IMR-90 (cell line): ENCODE data around the gene VIPR2. TPM values are rescaled to one million over a fixed set of nuclear protein-coding genes. Genes with fewer than 3 reads are reported as not detected.

ENCODE experiments used
- ATAC-seq: fragments of 200-7000 bp; cut with Tn5 transposase; 2 replicates; pipeline ENCODE4 v1.9.1; 2020; ENCODE audit warnings: low read depth, mild to moderate bottlenecking, moderate library complexity
- BruUV-seq: library from RNA; stranded (reverse); fragments of 400-500 nt; replicated peaks from 2 replicates; lab custom pipeline; 2021; lab: Mats Ljungman, UMichigan
- CTCF ChIA-PET: fragments of 300-600 bp; formaldehyde crosslinking; extraction: SDS; loops from one replicate; lab custom pipeline; 2021; ENCODE audit warnings: antibody characterized with exemption; lab: Yijun Ruan, JAX
- POLR2A ChIA-PET: fragments of 300-600 bp; sonication (Branson Sonifier 250); formaldehyde crosslinking; loops from one replicate; lab custom pipeline; 2022; ENCODE audit warnings: antibody characterized with exemption; ENCODE audit not compliant: unreplicated experiment; lab: Charles Lee
- DNase-seq: peaks from one replicate; pipeline ENCODE4 v3.0.0; 2013
- H2AFZ ChIP-seq: replicated peaks from 2 replicates; pipeline ENCODE3; 2013; ENCODE audit warnings: low read length, mild to moderate bottlenecking; ENCODE audit not compliant: poor library complexity
- H2AK5ac ChIP-seq: 2 replicates; pipeline ENCODE4 v1.6.1; 2013; ENCODE audit warnings: low read depth, low read length, inconsistent platforms
- H2AK9ac ChIP-seq: replicated peaks from 2 replicates; pipeline ENCODE3; 2013; ENCODE audit warnings: mild to moderate bottlenecking, low read depth, low read length, moderate library complexity; ENCODE audit not compliant: poor library complexity
- H2BK120ac ChIP-seq: 2 replicates; pipeline ENCODE4 v1.6.1; 2013; ENCODE audit warnings: low read depth, low read length, inconsistent platforms
- H2BK15ac ChIP-seq: 3 replicates; pipeline ENCODE4 v1.6.1; 2013; ENCODE audit warnings: low read depth, low read length, inconsistent platforms
- H2BK20ac ChIP-seq: 2 replicates; pipeline ENCODE4 v1.6.1; 2013; ENCODE audit warnings: low read depth, mild to moderate bottlenecking, inconsistent platforms, low read length, moderate library complexity
- H2BK5ac ChIP-seq: 2 replicates; pipeline ENCODE4 v1.6.1; 2013; ENCODE audit warnings: mild to moderate bottlenecking, low read depth, low read length, inconsistent platforms; ENCODE audit not compliant: poor library complexity, severe bottlenecking
- H3K14ac ChIP-seq: replicated peaks from 2 replicates; pipeline ENCODE4 v1.6.1; 2013; ENCODE audit warnings: low read depth, low read length, inconsistent platforms
- H3K18ac ChIP-seq: 2 replicates; pipeline ENCODE4 v1.6.1; 2013; ENCODE audit warnings: low read depth, low read length, control low read depth
- H3K23ac ChIP-seq: 2 replicates; pipeline ENCODE4 v1.6.1; 2013; ENCODE audit warnings: low read depth, low read length, inconsistent platforms
- H3K27ac ChIP-seq: 2 replicates; pipeline ENCODE4 v1.5.1; 2013; ENCODE audit warnings: mild to moderate bottlenecking, control low read depth, low read length; ENCODE audit not compliant: insufficient read depth
- H3K27me3 ChIP-seq: 2 replicates; pipeline ENCODE4 v1.6.1; 2013; ENCODE audit warnings: low read length; ENCODE audit not compliant: control insufficient read depth, insufficient read depth
- H3K36me3 ChIP-seq: 2 replicates; pipeline ENCODE4 v1.6.1; 2013; ENCODE audit warnings: low read length, mixed read lengths; ENCODE audit not compliant: control insufficient read depth, insufficient read depth
- H3K4ac ChIP-seq: 2 replicates; pipeline ENCODE4 v1.6.1; 2013; ENCODE audit warnings: low read depth, low read length, inconsistent platforms
- H3K4me1 ChIP-seq: 2 replicates; pipeline ENCODE4 v1.6.1; 2013; ENCODE audit warnings: low read length, mixed read lengths; ENCODE audit not compliant: control insufficient read depth, insufficient read depth
- H3K4me2 ChIP-seq: 2 replicates; pipeline ENCODE4 v1.6.1; 2013; ENCODE audit warnings: low read depth, mild to moderate bottlenecking, control low read depth, low read length, moderate library complexity
- H3K4me3 ChIP-seq: 2 replicates; pipeline ENCODE4 v1.5.1; 2013; ENCODE audit warnings: low read depth, mild to moderate bottlenecking, control low read depth, low read length, moderate library complexity; ENCODE audit not compliant: insufficient read depth
- H3K56ac ChIP-seq: 2 replicates; pipeline ENCODE4 v1.6.1; 2013; ENCODE audit warnings: low read length, inconsistent platforms; ENCODE audit not compliant: insufficient read depth; ENCODE audit errors: extremely low read depth
- H3K79me1 ChIP-seq, 2 experiments: 2 replicates each; pipeline ENCODE4 v1.6.1; 2013; ENCODE audit warnings: low read length in 2 of 2, inconsistent platforms in 1 of 2, low read depth in 1 of 2
- H3K9ac ChIP-seq: 2 replicates; pipeline ENCODE4 v1.6.1; 2013; ENCODE audit warnings: low read depth, low read length, control low read depth
- H3K9me1 ChIP-seq: 2 replicates; pipeline ENCODE4 v1.6.1; 2013; ENCODE audit warnings: low read length, inconsistent platforms; ENCODE audit not compliant: insufficient read depth
- H3K9me3 ChIP-seq: 2 replicates; pipeline ENCODE4 v1.6.1; 2013; ENCODE audit warnings: low read length; ENCODE audit not compliant: control insufficient read depth, insufficient read depth
- H4K20me1 ChIP-seq: 2 replicates; pipeline ENCODE4 v1.6.1; 2013; ENCODE audit warnings: low read length, inconsistent platforms; ENCODE audit not compliant: insufficient read depth
- H4K5ac ChIP-seq: 2 replicates; pipeline ENCODE4 v1.6.1; 2013; ENCODE audit warnings: mild to moderate bottlenecking, low read depth, low read length, control low read depth
- H4K8ac ChIP-seq, 2 experiments: 2 replicates each; pipeline ENCODE4 v1.6.1; 2013; ENCODE audit warnings: low read depth in 2 of 2, low read length in 2 of 2, control low read depth in 1 of 2, inconsistent platforms in 1 of 2
- H4K91ac ChIP-seq: 2 replicates; pipeline ENCODE4 v1.6.1; 2013; ENCODE audit warnings: low read depth, low read length, inconsistent platforms; ENCODE audit not compliant: insufficient read depth
- BHLHE40 ChIP-seq: fragments of 150-350 bp; IDR thresholded peaks from 2 replicates; pipeline ENCODE4 v1.6.1; 2016; ENCODE audit warnings: mild to moderate bottlenecking, low read depth, low read length
- CEBPB ChIP-seq: IDR thresholded peaks from 2 replicates; pipeline ENCODE4 v1.6.1; 2012; ENCODE audit warnings: low read depth, low read length, improper control_type of control experiment
- CHD1 ChIP-seq: IDR thresholded peaks from 2 replicates; pipeline ENCODE4 v1.6.1; 2012; ENCODE audit warnings: low read depth, low read length, improper control_type of control experiment
- CTCF ChIP-seq: conservative IDR thresholded peaks from 2 replicates; pipeline ENCODE4 v1.5.1; 2012; ENCODE audit warnings: mild to moderate bottlenecking, low read depth, low read length, improper control_type of control experiment
- ELK1 ChIP-seq: fragments of 150-350 bp; IDR thresholded peaks from 2 replicates; pipeline ENCODE4 v1.6.1; 2016; ENCODE audit warnings: low read depth, mild to moderate bottlenecking, low read length, moderate library complexity, borderline replicate concordance
- FOS ChIP-seq: fragments of 150-350 bp; IDR thresholded peaks from 2 replicates; pipeline ENCODE4 v1.6.1; 2016; ENCODE audit warnings: low read depth, low read length
- MAFK ChIP-seq: IDR thresholded peaks from 2 replicates; pipeline ENCODE4 v1.6.1; 2012; ENCODE audit warnings: low read depth, low read length, improper control_type of control experiment
- MAZ ChIP-seq: IDR thresholded peaks from 2 replicates; pipeline ENCODE4 v1.6.1; 2012; ENCODE audit warnings: low read depth, mild to moderate bottlenecking, low read length, improper control_type of control experiment, moderate library complexity, borderline replicate concordance
- MXI1 ChIP-seq: IDR thresholded peaks from 2 replicates; pipeline ENCODE4 v1.6.1; 2012; ENCODE audit warnings: low read depth, mild to moderate bottlenecking, low read length, moderate library complexity, borderline replicate concordance
- NFE2L2 ChIP-seq: fragments of 150-350 bp; IDR thresholded peaks from 2 replicates; pipeline ENCODE4 v1.6.1; 2016; ENCODE audit warnings: low read depth, mild to moderate bottlenecking, low read length
- POLR2A ChIP-seq: IDR thresholded peaks from 2 replicates; pipeline ENCODE4 v1.6.1; 2012; ENCODE audit warnings: mild to moderate bottlenecking, low read depth, low read length
- RAD21 ChIP-seq: IDR thresholded peaks from 2 replicates; pipeline ENCODE4 v1.6.1; 2012; ENCODE audit warnings: low read length, improper control_type of control experiment
- RCOR1 ChIP-seq: IDR thresholded peaks from 2 replicates; pipeline ENCODE4 v1.6.1; 2012; ENCODE audit warnings: mild to moderate bottlenecking, low read length, improper control_type of control experiment; ENCODE audit not compliant: insufficient replicate concordance
- RFX5 ChIP-seq: IDR thresholded peaks from 2 replicates; pipeline ENCODE4 v1.8.0; 2012; ENCODE audit warnings: low read depth, mild to moderate bottlenecking, low read length, moderate library complexity
- SMC3 ChIP-seq: fragments of 150-350 bp; IDR thresholded peaks from 2 replicates; pipeline ENCODE4 v1.6.1; 2016; ENCODE audit warnings: low read depth, mild to moderate bottlenecking, antibody characterized with exemption, low read length, moderate library complexity
- USF2 ChIP-seq: fragments of 150-350 bp; IDR thresholded peaks from 2 replicates; pipeline ENCODE4 v1.6.1; 2017; ENCODE audit warnings: mild to moderate bottlenecking, antibody characterized with exemption, low read length, low read depth
- WGBS, 2 experiments: methylation state at CpG; one replicate each; pipeline versions ENCODE4 v1.1.5 to v1.1.7; 2013; ENCODE audit warnings: missing lambda C conversion rate in 2 of 2; ENCODE audit not compliant: insufficient read length in 1 of 2; ENCODE audit errors: extremely low coverage in 2 of 2; 5-methylcytosine and 5-hydroxymethylcytosine counted together
- dilution Hi-C: fragments of 300-500 bp; cut with HindIII; formaldehyde crosslinking; loops from one replicate; pipeline ENCODE4 v1.14.3; 2018; ENCODE audit warnings: low sequenced_read_pairs; ENCODE audit not compliant: unreplicated experiment
- in situ Hi-C: fragments of 300-500 bp; cut with MboI; formaldehyde crosslinking; loops from 3 replicates; pipeline ENCODE4 v1.14.3; 2019; ENCODE audit warnings: low sequenced_read_pairs, inconsistent platforms, mixed read lengths
- intact Hi-C: fragments of 100-400 bp; cut with micrococcal nuclease; formaldehyde crosslinking; loops from 2 replicates; pipeline ENCODE4 v1.10.0; 2022
- polyA plus RNA-seq, 3 experiments: library from polyadenylated mRNA; depleted of rRNA; stranded (reverse); fragments of >200 nt; gene quantifications; 2 replicates each; pipeline ENCODE4 v1.2.3, GENCODE V29; 2012; ENCODE audit warnings: low replicate concordance in 1 of 3
- total RNA-seq: library from RNA; depleted of rRNA; stranded (reverse); fragments of >200 nt; gene quantifications from 2 replicates; pipeline ENCODE4 v1.2.3, GENCODE V29; 2012

The VIPR2 gene
- total and polyA plus RNA-seq, 2 of the 4 experiments (the other 2 are of a cell fraction), result not detected

- no peaks in the 10 kb centered on the region for H3K79me1 ChIP-seq
- no peak overlapping the region for H3K4me3 ChIP-seq
- dilution Hi-C loops, result no loop called here
- no peak overlapping the region for H3K9ac ChIP-seq
- peaks cover 5% of the 10 kb centered on the region; the same call in 1 of the 2 replicates for H3K9me3 ChIP-seq
- intact Hi-C loops, result no loop called here
- H2BK20ac ChIP-seq, result no peak overlapping the region
- DNase-seq (no peak), ATAC-seq (no peak)
- H2AFZ ChIP-seq, result no peak overlapping the region
- H3K27me3 ChIP-seq, result peaks cover 5% of the 10 kb centered on the region; the same call in 1 of the 2 replicates
- no peaks in the 10 kb centered on the region for H4K20me1 ChIP-seq
- TF ChIP-seq SMC3 (no peak), ELK1 (no peak), RCOR1 (no peak), BHLHE40 (no peak), USF2 (no peak), MAFK (no peak), RAD21 (no peak), MXI1 (no peak), FOS (no peak), POLR2A (no peak), CHD1 (no peak), RFX5 (no peak), CEBPB (no peak), NFE2L2 (no peak), MAZ (no peak), CTCF (no peak)
- H4K91ac ChIP-seq, result no peak overlapping the region
- in situ Hi-C loops, result no loop called here
- H3K36me3 ChIP-seq, result no peaks in the 10 kb centered on the region
- no TSS peak for BruUV-seq
- no peak overlapping the region for H2AK9ac ChIP-seq
- no peak overlapping the region for H2AK5ac ChIP-seq
- no peaks in the 10 kb centered on the region for H3K9me1 ChIP-seq
- H3K23ac ChIP-seq, result no peak overlapping the region
- CTCF ChIA-PET, result no interaction called here
- no peaks in the 10 kb centered on the region for H3K4me1 ChIP-seq
- H3K4me2 ChIP-seq, result no peak overlapping the region
- no peak overlapping the region for H2BK5ac ChIP-seq
- no peak overlapping the region for H3K56ac ChIP-seq
- no peak overlapping the region for H3K14ac ChIP-seq
- POLR2A ChIA-PET, result no interaction called here
- WGBS, 2 experiments, result 42% methylated on average over 2 of the region's 2 CpGs; no CpG with 5 or more reads in 1 of the 2 experiments
- H2BK15ac ChIP-seq, result no peak overlapping the region
- H4K5ac ChIP-seq, result no peak overlapping the region
- no peak overlapping the region for H3K27ac ChIP-seq
- no peak overlapping the region for H4K8ac ChIP-seq
- no peak overlapping the region for H3K4ac ChIP-seq
- no peak overlapping the region for H2BK120ac ChIP-seq
- no peak overlapping the region for H3K18ac ChIP-seq
Observed at GRCh38 chr7:158988302-158988862, 156.3 kb downstream of the VIPR2 start.
